ENCODE data around the gene ANAPC7. TPM values are rescaled to one million over a fixed set of nuclear protein-coding genes. Genes with fewer than 3 reads are reported as not detected.

The ANAPC7 gene
- total RNA-seq, 5 donors from 2014 or later (not counting 1 experiment from before 2014, with no cell fraction given), result 40.8 to 60.4 (median 57.6) TPM

Other genes with a start within 250 kb of the ANAPC7 start
- 10 to 100 TPM; 82.0 to 88.2 (median 82.8) TPM for gene ATP2A2, start 122.5 kb downstream of the ANAPC7 start, total RNA-seq
- gene ARPC3, start 46.6 kb upstream of the ANAPC7 start, total RNA-seq, result 100 to 1,000 TPM; 177 to 204 (median 191) TPM
- gene GPN3, start 64.5 kb upstream of the ANAPC7 start, total RNA-seq, result 10 to 100 TPM in 3 of 5 donors, 1 to 10 TPM in 2; 6.3 to 19.1 (median 13.4) TPM
- 10 to 100 TPM in 3 of 5 donors, 1 to 10 TPM in 2; 6.3 to 16.5 (median 13.2) TPM for gene FAM216A, start 65.1 kb upstream of the ANAPC7 start, total RNA-seq
- gene VPS29, start 98.4 kb upstream of the ANAPC7 start, total RNA-seq, result 100 to 1,000 TPM in 1 of 5 donors, 10 to 100 TPM in 4; 79.0 to 109 (median 95.4) TPM
- 1 to 10 TPM in 1 of 5 donors, under 1 TPM in 3, not detected in 1; 0.18 to 1.6 (median 0.74) TPM for gene RAD9B, start 98.6 kb upstream of the ANAPC7 start, total RNA-seq
- 10 to 100 TPM; 36.0 to 38.1 (median 36.6) TPM for gene PPTC7, start 179.6 kb upstream of the ANAPC7 start, total RNA-seq
- gene TCTN1, start 210.4 kb upstream of the ANAPC7 start, total RNA-seq, result 10 to 100 TPM in 3 of 5 donors, 1 to 10 TPM in 2; 8.8 to 14.1 (median 11.5) TPM